Measurements from ENCODE around the gene CILP2.

CILP2 gene

DNA sequence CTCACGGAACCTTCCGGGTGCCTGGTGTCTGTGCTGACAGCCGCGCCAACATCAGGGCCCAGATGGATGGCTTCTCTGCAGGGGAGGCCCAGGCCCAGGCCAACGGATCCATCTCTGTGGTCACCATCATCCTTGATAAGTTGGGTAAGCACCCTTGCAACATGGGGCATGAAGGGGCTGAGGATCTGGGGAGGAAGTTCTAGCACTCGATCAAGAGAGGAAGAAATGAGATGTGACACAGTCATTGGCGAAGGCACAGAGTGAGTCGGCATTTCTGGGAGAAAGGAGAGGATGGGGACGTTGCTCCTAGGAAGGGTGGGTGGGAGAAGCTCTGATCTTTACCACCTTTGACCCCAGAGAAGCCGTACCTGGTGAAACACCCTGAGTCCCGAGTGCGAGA is 4.4 kb downstream of the CILP2 start:
- WGBS, result 93% methylated on average over 12 of the region's 12 CpGs
- peaks cover 33% of the 10 kb centered on the region for H3K27me3 ChIP-seq (ENCODE audit: insufficient read depth, low read length)

DNA sequence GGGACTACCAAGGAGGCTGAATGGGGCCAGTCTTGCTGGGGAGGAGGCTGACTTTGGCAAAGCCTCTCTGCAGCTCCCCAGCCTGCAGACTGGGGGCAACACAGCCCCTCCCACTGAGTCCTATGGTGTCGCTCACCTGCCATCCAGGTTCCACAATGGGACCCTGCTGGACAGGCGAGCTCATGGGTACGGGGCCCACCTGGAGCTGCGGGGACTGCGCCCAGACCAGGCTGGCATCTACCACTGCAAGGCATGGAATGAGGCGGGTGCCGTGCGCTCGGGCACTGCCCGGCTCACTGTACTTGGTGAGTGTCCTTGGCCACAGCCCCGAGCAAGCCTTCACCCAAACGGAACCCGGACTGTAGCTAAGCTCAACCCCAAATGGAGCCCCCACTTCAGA is 5.0 kb downstream of the CILP2 start:
- H3K27me3 ChIP-seq (ENCODE audit: insufficient read depth, low read length), result peaks cover 27% of the 10 kb centered on the region
- H3K9me3 ChIP-seq (ENCODE audit: insufficient read depth, low read depth, low read length), result no peaks in the 10 kb centered on the region
- 94% methylated on average over 13 of the region's 13 CpGs for WGBS

More for the DNA sequence above, 4.4 kb downstream of the CILP2 start:
- no peak overlapping the region for H3K4me3 ChIP-seq (ENCODE audit: low read length)
- H3K27ac ChIP-seq (ENCODE audit: low read depth, low read length), result no peak overlapping the region
- H3K36me3 ChIP-seq (ENCODE audit: insufficient read depth, low read length), result no peaks in the 10 kb centered on the region
- H3K9me3 ChIP-seq (ENCODE audit: insufficient read depth, low read depth, low read length), result no peaks in the 10 kb centered on the region
- no peaks in the 10 kb centered on the region; the same call in 1 of the 2 replicates for H3K4me1 ChIP-seq (ENCODE audit: insufficient read depth, low read length)
- no peak overlapping the region for H3K9ac ChIP-seq (ENCODE audit: low read depth, low read length)

DNA sequence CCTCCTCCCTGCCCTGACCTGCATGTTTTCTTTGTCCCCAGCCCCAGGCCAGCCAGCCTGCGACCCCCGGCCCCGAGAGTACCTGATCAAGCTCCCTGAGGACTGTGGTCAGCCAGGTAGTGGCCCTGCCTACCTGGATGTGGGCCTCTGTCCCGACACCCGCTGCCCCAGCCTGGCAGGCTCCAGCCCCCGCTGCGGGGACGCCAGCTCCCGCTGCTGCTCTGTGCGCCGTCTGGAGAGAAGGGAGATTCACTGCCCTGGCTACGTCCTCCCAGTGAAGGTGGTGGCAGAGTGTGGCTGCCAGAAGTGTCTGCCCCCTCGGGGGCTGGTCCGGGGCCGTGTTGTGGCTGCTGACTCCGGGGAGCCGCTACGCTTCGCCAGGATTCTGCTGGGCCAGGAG is 5.6 kb downstream of the CILP2 start:
- no peaks in the 10 kb centered on the region for H3K36me3 ChIP-seq (ENCODE audit: insufficient read depth, low read length)
- H3K9ac ChIP-seq (ENCODE audit: low read depth, low read length), result no peak overlapping the region
- H3K4me3 ChIP-seq (ENCODE audit: low read length), result no peak overlapping the region
- no peaks in the 10 kb centered on the region for H3K9me3 ChIP-seq (ENCODE audit: insufficient read depth, low read depth, low read length)
- no peaks in the 10 kb centered on the region; the same call in 1 of the 2 replicates for H3K4me1 ChIP-seq (ENCODE audit: insufficient read depth, low read length)
- WGBS, result 95% methylated on average over 19 of the region's 19 CpGs
- no peak overlapping the region for H3K27ac ChIP-seq (ENCODE audit: low read depth, low read length)
- H3K27me3 ChIP-seq (ENCODE audit: insufficient read depth, low read length), result peaks cover 22% of the 10 kb centered on the region

More for the DNA sequence above, 5.0 kb downstream of the CILP2 start:
- H3K9ac ChIP-seq (ENCODE audit: low read depth, low read length), result no peak overlapping the region
- no peak overlapping the region for H3K4me3 ChIP-seq (ENCODE audit: low read length)
- H3K27ac ChIP-seq (ENCODE audit: low read depth, low read length), result no peak overlapping the region
- H3K36me3 ChIP-seq (ENCODE audit: insufficient read depth, low read length), result no peaks in the 10 kb centered on the region
- H3K4me1 ChIP-seq (ENCODE audit: insufficient read depth, low read length), result no peaks in the 10 kb centered on the region; the same call in 1 of the 2 replicates

DNA sequence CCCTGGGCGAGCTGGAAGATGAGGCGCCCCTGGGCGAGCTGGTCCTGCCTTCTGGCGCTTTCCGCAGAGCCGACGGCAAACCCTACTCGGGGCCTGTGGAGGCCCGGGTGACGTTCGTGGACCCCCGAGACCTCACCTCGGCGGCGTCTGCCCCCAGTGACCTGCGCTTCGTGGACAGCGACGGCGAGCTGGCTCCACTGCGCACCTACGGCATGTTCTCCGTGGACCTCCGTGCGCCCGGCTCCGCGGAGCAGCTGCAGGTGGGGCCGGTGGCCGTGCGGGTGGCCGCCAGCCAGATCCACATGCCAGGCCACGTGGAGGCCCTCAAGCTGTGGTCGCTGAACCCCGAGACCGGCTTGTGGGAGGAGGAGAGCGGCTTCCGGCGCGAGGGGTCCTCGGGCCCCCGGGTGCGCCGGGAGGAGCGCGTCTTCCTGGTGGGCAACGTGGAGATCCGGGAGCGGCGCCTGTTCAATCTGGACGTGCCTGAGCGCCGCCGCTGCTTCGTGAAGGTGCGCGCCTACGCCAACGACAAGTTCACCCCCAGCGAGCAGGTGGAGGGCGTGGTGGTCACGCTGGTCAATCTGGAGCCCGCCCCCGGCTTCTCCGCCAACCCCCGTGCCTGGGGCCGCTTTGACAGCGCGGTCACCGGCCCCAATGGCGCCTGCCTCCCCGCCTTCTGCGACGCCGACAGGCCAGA is 6.3 kb downstream of the CILP2 start:
- no peaks in the 10 kb centered on the region; the same call in 1 of the 2 replicates for H3K4me1 ChIP-seq (ENCODE audit: insufficient read depth, low read length)
- peaks cover 14% of the 10 kb centered on the region for H3K27me3 ChIP-seq (ENCODE audit: insufficient read depth, low read length)
- no peak overlapping the region for H3K4me3 ChIP-seq (ENCODE audit: low read length)
- no peak overlapping the region for H3K9ac ChIP-seq (ENCODE audit: low read depth, low read length)
- H3K9me3 ChIP-seq (ENCODE audit: insufficient read depth, low read depth, low read length), result no peaks in the 10 kb centered on the region
- 95% methylated on average over 75 of the region's 75 CpGs for WGBS
- no peaks in the 10 kb centered on the region for H3K36me3 ChIP-seq (ENCODE audit: insufficient read depth, low read length)
- H3K27ac ChIP-seq (ENCODE audit: low read depth, low read length), result no peak overlapping the region

DNA sequence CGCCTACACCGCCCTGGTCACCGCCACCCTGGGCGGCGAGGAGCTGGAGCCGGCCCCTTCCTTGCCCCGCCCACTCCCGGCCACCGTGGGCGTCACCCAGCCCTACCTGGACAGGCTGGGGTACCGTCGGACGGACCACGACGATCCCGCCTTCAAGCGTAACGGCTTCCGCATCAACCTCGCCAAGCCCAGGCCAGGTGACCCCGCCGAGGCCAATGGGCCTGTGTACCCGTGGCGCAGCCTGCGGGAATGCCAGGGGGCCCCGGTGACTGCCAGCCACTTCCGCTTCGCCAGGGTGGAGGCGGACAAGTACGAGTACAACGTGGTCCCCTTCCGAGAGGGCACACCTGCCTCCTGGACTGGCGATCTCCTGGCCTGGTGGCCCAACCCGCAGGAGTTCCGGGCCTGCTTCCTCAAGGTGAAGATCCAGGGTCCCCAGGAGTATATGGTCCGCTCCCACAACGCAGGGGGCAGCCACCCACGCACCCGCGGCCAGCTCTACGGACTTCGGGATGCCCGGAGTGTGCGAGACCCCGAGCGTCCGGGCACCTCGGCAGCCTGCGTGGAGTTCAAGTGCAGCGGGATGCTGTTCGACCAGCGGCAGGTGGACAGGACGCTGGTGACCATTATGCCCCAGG is 7.0 kb downstream of the CILP2 start:
- H3K9ac ChIP-seq (ENCODE audit: low read depth, low read length), result no peak overlapping the region
- H3K27ac ChIP-seq (ENCODE audit: low read depth, low read length), result no peak overlapping the region
- H3K27me3 ChIP-seq (ENCODE audit: insufficient read depth, low read length), result peaks cover 7% of the 10 kb centered on the region
- no peak overlapping the region for H3K4me3 ChIP-seq (ENCODE audit: low read length)
- H3K4me1 ChIP-seq (ENCODE audit: insufficient read depth, low read length), result no peaks in the 10 kb centered on the region; the same call in 1 of the 2 replicates
- 95% methylated on average over 53 of the region's 53 CpGs for WGBS
- H3K9me3 ChIP-seq (ENCODE audit: insufficient read depth, low read depth, low read length), result no peaks in the 10 kb centered on the region
- H3K36me3 ChIP-seq (ENCODE audit: insufficient read depth, low read length), result no peaks in the 10 kb centered on the region

DNA sequence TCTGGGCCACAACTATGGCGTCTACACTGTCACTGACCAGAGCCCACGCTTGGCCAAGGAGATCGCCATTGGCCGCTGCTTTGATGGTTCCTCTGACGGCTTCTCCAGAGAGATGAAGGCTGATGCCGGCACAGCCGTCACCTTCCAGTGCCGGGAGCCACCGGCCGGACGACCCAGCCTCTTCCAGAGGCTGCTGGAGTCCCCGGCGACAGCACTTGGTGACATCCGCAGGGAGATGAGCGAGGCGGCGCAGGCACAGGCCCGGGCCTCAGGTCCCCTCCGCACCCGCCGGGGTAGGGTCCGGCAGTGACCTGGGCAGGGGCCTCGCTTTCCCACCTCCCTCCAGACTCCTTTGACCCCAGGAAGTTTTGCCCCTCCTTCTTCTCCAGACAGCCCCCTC is 7.6 kb downstream of the CILP2 start:
- no peaks in the 10 kb centered on the region for H3K36me3 ChIP-seq (ENCODE audit: insufficient read depth, low read length)
- peaks cover 3% of the 10 kb centered on the region; the same call in 1 of the 2 replicates for H3K27me3 ChIP-seq (ENCODE audit: insufficient read depth, low read length)
- 94% methylated on average over 23 of the region's 23 CpGs for WGBS
- no peak overlapping the region for H3K27ac ChIP-seq (ENCODE audit: low read depth, low read length)
- H3K9ac ChIP-seq (ENCODE audit: low read depth, low read length), result no peak overlapping the region
- H3K4me1 ChIP-seq (ENCODE audit: insufficient read depth, low read length), result no peaks in the 10 kb centered on the region; the same call in 1 of the 2 replicates
- H3K9me3 ChIP-seq (ENCODE audit: insufficient read depth, low read depth, low read length), result no peaks in the 10 kb centered on the region
- no peak overlapping the region for H3K4me3 ChIP-seq (ENCODE audit: low read length)

DNA sequence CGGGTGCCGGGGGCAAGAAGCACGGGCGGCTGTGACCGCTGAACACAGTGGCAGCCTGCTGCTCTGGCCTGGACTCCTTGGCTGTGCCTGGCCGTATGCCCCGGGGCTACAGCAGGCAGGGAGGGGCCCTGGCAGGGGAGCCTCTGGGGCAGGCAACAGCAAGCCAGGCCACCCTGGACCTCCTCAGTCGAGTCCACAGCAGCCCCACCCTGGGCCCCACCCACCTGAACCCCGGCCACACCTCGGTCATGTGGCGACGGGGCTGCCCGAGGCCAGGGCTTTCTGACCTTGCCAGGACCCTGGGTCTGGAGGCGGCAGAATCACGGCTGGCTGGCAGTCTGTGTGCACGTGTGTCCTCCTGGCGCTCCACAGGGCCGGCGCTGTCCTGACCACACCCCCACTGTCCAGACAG is 8.7 kb downstream of the CILP2 start:
- Histone ChIP-seq H3K4me3 (ENCODE audit: low read length) (no peak overlapping the region), H3K4me1 (ENCODE audit: insufficient read depth, low read length) (no peaks in the 10 kb centered on the region), H3K27ac (ENCODE audit: low read depth, low read length) (no peak overlapping the region), H3K27me3 (ENCODE audit: insufficient read depth, low read length) (no peaks in the 10 kb centered on the region), H3K9ac (ENCODE audit: low read depth, low read length) (no peak overlapping the region), H3K36me3 (ENCODE audit: insufficient read depth, low read length) (no peaks in the 10 kb centered on the region), H3K9me3 (ENCODE audit: insufficient read depth, low read depth, low read length) (no peaks in the 10 kb centered on the region)
- 90% methylated on average over 19 of the region's 19 CpGs for WGBS

DNA sequence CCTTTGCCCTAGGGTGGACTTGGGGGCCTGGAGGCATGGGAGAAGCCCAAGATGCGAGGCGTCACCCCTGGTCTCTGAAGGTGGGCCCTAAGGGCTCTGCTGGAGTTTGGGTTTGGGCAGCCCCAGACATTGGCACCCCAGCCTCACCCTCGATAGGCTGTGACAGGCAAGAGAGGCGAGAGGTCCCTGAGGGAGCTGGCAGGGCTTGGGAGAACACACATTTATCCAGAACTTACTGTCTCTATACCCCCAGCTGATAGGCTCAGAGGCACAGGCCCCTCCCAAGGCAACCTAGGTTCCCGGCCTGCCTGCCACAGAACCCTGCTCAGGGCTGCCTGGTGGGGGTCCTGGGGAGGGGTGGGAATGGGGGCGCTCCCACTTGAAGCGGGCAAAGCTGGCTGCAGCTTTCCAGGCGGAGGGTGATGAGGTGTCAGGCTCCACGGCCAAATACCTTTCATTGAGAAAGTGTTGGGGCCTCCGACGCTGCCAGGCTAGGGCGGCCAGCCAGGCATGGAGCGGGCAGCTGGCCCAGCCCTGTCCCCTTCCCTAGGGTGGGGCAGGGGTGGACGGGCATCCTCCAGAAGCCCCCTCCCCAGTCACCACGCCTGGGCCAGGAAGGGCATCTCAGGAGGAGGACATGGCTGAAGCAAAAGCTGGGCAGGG is 9.7 kb downstream of the CILP2 start:
- Histone ChIP-seq H3K4me1 (ENCODE audit: insufficient read depth, low read length) (no peaks in the 10 kb centered on the region), H3K9ac (ENCODE audit: low read depth, low read length) (no peak overlapping the region), H3K27ac (ENCODE audit: low read depth, low read length) (no peak overlapping the region), H3K4me3 (ENCODE audit: low read length) (no peak overlapping the region), H3K9me3 (ENCODE audit: insufficient read depth, low read depth, low read length) (no peaks in the 10 kb centered on the region), H3K36me3 (ENCODE audit: insufficient read depth, low read length) (no peaks in the 10 kb centered on the region), H3K27me3 (ENCODE audit: insufficient read depth, low read length) (no peaks in the 10 kb centered on the region)
- 88% methylated on average over 15 of the region's 15 CpGs for WGBS

DNA sequence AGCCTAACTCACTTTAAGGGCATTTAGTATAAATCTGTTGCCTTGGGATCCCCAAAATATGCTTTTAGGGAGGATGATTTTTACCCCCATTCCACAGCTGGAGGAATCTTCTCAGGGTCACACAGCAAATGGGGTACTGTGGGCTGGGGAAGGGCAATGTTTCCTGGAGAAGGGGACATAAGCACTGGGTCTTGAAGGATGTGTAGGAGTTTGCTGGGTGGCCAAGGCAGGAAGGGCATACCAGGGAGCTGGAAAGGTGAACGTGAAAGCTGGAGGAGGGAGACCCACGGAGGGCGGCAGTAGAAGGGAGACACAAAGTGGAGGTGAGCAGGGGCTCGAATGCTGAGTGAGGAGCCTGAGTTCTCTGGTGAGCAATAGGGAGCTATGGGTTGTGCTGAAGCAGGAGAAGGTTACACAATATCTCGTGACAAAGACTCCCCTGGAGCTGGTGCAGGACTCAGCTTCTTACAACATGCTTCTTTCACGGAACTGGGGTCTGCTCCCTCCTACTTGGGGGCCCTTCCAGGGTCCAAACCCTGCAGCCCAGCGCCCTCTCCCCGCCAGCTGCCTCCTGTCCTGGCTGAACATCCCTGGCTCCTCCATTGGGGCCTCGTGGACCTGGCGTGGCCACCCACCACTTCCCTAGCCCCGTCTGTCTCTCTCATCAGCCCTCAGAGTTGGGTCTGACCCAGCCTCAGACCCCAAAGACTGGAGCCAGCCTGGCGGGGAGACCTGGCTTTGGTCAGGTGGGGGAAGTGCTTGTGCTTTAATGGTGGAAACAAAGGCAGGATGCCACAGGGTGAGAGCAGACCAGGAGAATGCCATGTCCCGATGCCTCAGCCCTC is 11.1 kb downstream of the CILP2 start:
- Histone ChIP-seq H3K9me3 (ENCODE audit: insufficient read depth, low read depth, low read length) (no peaks in the 10 kb centered on the region), H3K27me3 (ENCODE audit: insufficient read depth, low read length) (no peaks in the 10 kb centered on the region), H3K36me3 (ENCODE audit: insufficient read depth, low read length) (no peaks in the 10 kb centered on the region), H3K27ac (ENCODE audit: low read depth, low read length) (no peak overlapping the region), H3K4me3 (ENCODE audit: low read length) (no peak overlapping the region), H3K4me1 (ENCODE audit: insufficient read depth, low read length) (no peaks in the 10 kb centered on the region), H3K9ac (ENCODE audit: low read depth, low read length) (no peak overlapping the region)
- WGBS, result 85% methylated on average over 13 of the region's 13 CpGs

DNA sequence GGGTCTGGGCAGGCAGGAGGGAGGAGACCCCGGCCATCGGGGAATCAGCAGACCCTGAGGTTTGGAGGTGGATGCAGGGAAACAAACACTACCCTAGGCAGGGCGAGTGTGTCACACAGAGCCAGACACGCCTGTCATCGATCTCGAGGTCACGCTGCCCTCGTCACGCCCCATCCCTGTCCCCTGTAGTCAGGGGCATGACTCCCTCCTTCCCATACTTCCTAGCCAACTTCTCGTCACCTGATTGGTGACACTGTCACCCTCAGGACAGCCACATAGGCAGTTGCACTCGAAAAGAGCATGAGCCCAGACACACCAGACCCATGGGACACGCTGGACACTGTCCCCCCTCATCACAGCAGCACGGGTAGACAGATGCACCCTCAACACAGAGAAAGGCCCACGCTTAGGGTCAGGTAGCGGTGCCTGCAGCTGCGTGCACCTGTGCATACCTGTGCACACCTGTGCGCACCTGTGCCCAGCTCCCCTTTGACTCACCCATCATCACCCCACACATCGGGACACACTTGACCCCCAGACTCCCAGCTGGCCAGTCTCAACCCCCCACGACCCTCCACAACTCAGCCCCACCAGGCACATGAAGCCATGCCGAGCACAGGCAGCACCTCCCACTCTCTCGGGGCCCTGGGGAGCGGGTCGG is 11.9 kb downstream of the CILP2 start:
- H3K27ac ChIP-seq (ENCODE audit: low read depth, low read length), result no peak overlapping the region
- WGBS, result 88% methylated on average over 23 of the region's 23 CpGs
- no peak overlapping the region for H3K4me3 ChIP-seq (ENCODE audit: low read length)
- H3K9ac ChIP-seq (ENCODE audit: low read depth, low read length), result no peak overlapping the region
- H3K36me3 ChIP-seq (ENCODE audit: insufficient read depth, low read length), result no peaks in the 10 kb centered on the region
- H3K9me3 ChIP-seq (ENCODE audit: insufficient read depth, low read depth, low read length), result no peaks in the 10 kb centered on the region
- H3K4me1 ChIP-seq (ENCODE audit: insufficient read depth, low read length), result no peaks in the 10 kb centered on the region
- no peaks in the 10 kb centered on the region for H3K27me3 ChIP-seq (ENCODE audit: insufficient read depth, low read length)
